HK-2 (cell line): Measurements from ENCODE around the gene PAX3.

Experiments
- DNase-seq: peaks from one replicate; pipeline ENCODE4 v3.0.0-alpha.2; 2018; ENCODE audit not compliant: unreplicated experiment

Gene PAX3

DNA sequence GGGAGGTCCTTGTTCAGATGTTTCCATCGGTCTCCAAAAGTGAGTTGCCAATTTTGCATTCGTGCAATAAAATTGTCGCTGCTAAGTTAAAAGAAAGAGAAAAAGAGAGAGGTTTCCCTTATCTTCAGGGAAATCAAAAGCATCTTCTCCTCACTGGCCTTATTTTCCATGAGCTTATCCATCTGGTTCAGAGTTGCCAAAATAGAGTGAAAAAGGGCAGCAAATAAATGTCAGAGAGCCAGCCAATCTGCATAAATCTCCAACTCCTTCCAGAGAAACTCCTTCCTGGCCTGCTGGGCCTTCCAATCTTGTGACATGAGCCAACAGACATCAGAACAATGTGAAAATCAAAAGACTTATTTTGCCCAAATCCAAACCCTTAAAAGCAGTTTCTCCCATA is 28.4 kb downstream of the PAX3 start:
- no peak for DNase-seq

DNA sequence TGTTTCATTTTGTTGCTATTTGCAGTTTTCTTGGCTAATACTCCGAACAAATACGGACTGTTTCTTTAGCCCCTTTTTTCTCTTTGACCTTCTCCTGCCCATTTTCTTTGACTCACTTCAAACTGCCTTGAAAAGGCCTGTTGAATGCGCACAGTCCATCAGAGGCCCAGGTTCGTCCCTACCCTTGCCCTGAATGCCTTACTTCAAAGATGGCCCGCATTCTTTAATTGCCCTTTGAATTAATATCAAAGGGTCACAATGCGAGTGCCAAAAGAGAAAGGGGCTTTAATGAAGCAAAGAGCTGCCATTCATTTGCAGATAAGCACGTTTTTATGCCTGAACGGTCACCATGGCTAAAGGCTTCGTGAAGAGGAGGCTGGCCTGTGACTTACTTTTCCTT is 29.7 kb downstream of the PAX3 start:
- DNase-seq = no peak

DNA sequence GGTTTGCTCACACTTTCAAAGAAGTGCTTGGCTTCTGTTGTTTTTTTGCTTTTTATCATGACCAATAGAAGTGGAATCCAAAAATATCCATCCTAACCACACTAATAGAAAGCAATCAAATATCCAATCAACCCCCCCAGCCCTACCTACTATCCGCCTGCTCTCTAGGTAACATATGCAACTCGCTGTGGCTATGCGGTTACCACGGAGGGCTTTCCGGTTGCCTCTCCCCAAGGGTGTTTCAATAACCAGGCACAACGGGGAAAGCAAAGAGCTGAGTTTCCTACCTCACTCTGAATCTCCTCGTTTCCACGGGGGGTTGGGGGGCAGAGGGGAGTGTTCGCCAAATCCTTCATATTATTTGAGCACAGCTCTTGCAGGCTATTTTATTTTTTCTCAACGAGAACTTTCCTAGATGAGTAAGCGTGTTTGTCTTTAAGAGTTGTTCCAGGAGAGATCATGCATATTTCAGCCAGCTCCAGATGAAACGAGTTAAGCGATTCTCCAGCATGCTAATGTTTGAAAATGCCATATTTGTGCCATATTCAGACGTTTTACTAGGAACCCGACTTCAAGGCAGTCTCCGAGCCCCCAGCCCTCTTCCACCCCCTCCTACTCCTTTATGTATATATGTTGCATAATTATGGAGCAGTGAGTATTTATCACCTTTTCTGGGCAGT is 30.3 kb downstream of the PAX3 start:
- no peak for DNase-seq

DNA sequence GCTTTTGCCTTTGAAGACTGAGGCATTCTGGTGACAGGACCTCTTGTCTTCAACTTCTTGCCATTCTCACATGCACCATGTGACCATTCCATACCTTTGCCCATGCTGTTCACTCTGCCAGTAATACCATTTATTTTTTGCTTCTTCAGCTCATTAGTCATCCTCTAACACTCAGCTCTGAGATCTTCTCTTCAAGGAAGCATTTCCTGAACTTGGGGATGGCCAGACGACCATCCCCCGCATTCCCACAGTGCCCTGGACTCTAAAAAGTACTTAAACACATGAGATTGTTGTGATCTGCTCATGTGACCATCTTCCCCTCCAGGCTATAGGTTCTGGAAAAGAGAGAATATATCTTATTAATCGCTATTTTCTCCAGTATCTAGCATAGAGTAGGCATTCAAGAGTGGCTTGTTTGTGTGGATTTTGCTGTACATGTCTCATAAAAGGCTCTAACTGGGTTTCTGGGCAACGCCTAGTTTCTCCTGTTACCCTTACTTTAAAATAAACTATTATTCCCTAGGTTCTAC is 33.9 kb downstream of the PAX3 start:
- DNase-seq = no peak

DNA sequence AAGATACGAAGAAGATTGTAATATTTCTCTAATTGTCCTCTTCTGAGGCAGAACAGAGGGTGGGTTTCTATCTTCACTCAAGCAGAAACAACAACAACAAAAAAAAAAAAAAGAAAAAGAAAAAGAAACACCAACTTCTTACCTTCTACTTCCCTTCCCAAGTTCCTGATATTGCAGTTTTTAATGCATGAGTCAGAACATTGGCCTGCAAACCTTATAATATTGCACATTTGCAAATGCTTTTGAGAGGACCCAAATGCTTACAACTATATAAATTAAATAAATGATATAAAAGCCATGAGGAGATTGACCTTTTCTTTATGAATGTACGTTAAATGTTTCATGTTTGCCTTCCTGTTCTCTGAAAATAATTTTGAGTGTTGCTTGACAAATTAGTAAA is 37.3 kb downstream of the PAX3 start:
- no peak for DNase-seq

DNA sequence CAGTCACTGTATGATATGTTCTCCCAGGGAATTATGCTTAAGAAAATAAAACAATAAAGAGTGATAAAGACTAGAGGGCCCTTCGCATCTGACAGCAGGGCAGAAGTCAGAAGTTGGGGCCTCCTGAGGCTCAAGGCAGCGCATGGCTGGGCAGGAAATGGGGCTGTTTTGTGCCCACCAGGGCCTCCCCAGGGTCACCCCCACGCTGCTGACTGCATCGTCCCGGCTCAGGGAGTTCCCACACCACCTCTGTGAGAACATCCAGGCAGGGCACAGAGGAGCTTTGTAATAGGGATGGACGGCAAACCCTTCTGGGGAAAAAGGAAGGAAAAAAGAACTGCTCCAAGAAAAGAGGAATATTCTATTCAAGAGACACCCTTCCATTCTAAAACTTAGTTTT is 41.2 kb downstream of the PAX3 start:
- no peak for DNase-seq

DNA sequence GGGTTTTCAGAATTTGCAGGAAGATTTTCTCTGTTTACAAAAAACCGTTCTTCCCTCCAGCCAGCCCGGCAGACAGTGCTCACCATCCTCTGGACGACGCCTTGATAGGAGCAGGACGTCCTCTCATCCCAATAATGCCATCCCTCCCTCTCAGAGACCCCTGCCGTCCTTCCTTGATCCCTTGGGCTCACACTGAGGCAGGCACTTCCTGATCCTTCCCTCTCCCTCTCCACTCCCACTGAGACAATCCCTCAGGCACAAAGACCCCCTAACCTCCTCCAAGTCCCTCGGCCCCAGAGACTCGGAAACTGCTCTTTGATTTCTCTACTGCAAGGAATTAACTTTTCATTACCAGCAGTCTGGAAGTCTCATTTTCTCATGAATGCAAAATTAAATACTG is 42.5 kb downstream of the PAX3 start:
- DNase-seq = no peak

DNA sequence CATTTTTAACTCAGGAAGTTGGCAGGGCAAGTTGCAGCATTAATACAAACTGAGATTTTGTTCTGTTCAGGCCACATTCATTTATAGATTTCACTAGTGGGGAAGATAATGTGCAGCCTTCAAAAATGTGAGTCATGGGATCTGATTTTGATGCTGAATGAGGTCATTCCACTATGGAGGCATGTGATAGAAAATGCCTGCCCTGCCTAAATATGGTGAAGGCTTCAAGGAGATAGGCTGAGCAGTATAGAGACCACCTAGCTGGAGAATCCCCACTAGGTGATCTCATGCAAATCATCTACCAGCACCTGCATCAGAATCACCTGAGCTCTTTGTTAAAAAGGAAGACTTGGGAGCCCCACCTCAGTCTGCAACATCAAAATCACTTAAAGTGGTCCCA is 43.7 kb downstream of the PAX3 start:
- DNase-seq = no peak

DNA sequence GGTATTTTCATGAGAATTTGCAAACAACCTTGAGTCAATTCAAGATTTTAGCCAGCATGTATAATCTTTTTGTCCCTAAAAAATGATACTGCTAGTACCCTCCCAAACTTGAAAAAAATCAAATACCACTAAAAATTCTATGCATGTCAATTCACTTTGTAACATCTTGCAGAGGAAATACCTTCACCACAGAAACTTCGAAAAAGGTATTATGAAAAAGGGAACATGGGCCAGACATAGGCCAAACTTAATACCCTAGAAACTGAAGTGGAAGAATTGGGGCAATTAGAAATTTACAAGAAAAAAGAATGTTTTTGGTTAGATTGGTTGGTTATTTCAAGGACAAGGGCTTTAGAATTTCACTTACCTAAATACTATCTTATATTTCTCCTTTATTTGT is 48.5 kb downstream of the PAX3 start:
- DNase-seq = no peak

DNA sequence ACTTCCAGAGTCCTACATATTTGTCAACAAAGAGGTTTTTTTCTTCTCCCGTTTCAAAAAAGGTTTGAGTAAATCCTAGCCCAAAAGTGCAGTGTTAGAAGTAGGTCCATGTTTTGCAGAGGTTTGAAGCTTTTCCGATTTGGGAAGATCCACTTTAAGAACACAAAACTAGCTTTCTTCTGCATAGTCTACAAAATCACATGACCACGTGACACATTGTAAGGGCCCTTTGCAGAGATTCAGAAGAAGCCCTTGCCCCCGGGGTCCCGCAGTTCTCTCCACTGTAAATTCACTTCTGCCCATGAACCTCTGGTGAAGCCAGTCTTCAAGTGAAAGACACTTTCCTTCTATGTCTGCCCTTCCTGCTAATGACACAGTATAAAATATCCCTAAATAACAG is 49.4 kb downstream of the PAX3 start:
- DNase-seq = no peak

DNA sequence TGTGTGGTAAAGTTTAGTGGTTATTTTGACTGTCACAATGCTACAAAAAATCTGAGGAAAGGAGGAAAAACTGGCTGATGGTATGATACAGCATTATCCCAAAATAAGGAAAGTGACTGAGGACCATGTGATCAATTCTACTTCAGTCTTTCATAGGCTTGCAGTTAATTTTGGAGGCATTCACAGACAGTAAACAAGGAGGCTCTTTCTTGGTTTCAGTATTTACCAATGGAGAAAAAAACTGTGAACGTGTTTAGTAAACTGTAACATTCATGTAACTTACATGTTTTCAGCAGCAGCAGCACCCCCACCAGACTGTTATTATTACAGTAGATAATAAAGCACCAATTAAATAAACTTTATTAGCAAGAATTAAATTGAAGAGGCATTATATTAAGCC is 50.0 kb downstream of the PAX3 start:
- DNase-seq = no peak

DNA sequence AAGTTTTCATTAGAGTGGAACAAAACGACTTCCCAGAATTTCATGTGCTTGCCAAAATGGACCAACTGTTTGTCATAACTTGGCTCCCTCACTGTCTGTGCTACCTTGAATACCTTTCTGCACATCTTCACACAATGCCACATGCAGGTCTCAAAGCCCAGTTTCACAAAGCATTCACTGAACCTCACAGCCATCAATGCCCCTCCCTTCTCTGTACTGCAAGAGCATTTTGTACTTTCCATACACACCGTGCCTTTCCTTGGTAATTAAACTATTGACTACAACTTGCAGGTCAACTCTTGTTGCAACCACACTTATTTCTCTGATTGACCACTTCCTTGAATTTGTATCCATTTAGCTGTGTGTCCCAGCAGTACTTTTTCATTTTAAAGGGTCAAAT is 50.5 kb downstream of the PAX3 start:
- no peak for DNase-seq

DNA sequence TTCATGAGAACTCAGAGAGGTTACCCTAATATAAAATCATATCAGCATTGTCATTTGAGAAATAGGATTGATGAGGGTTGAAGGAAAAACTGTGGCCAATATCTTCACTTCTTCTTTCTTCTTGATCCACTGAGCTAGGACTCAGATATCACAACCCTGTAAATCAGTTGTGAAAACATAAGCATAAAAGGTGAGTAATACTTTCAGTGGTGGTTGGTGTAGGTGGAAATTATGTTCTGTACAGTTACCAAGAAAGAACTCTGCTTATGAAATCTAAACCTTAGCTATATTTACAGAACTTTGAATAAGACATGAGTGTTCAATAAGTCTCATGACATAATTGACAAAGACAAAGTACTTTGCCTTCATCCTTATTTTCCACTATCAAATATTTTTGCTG is 56.3 kb downstream of the PAX3 start:
- DNase-seq = no peak

DNA sequence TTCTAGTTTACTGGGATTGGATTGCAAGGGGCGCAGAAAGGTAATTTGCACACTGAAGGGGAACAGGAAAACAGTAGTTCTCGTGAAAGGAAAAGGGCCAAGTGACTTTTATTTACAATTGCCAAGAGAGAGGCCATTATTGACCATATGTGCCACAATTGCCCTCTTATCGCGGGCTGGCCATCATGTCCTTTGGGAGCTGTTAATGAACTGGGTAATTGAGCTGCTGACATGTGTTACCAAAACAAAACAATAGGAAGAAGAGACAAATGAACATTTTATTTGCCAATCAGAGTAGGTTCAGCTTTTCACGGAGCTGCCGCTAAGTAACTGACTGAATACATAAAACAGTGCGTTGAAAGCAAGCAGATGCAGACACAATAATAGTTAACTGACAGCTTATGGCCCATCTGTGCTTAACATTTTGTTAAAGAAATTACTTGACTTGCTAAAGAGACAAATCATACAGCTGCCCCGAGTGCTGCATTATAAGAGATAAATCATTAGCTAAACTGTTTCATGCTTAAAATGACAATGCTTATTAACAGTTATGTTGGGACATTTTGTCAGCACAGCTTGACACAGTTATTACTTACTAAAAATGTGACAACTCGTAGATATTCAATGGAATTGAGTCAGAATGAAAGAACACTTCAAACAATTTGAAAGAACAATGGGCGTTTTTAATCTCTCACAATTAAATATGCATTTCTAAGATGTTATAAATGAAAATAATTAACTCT is 57.5 kb downstream of the PAX3 start:
- DNase-seq = no peak

DNA sequence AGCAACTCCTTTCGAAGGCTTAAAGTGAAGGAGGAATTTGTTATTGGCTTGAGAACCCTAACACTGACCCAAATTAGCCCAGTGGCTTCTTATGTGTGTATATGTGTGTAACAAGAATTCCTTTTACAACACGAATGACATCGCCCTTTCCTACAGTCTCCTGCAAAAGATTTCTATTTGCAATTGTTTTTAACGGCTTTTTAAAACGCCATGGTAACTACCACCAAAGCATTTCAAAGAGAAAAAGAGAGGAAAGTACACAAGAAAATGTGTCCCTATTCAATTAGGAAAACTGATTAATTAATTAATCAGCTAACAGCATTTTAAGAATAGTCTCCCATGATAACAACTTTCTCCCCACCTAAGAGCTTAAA is 58.1 kb downstream of the PAX3 start:
- no peak for DNase-seq

DNA sequence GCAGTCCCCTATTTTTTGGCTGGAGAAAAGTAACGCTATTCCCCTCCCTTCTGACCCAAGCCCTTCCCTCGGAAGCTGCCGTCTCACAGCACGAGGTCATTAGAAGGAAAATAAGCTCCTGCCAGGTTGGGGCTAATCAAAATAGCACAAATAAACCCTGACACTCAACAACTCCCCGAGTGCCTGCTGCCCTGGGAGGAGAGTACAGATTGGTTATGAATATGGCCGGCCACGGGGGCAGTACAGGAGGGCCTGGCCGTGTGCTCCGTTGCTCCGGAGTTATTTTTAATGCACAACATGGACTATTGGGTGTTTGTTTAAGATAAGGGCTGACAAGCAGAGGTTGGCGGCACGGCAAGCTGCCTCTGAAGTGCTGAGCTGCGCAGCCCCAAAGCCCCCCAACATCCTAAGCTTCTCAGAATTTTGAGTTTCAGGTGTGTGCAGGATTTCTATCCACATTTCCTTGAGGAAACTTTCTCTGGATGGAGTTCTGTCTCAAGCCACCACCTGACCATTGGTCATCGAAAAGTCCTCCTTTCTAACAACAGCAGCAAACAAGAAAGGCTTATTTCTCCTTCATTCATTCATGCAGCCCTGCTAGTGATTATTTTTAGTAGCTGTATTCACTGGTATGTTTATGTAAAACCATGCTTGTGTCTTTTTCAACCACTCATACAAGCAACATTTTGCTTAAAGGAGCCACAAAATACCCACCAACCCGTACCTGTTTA is 58.7 kb downstream of the PAX3 start:
- no peak for DNase-seq

DNA sequence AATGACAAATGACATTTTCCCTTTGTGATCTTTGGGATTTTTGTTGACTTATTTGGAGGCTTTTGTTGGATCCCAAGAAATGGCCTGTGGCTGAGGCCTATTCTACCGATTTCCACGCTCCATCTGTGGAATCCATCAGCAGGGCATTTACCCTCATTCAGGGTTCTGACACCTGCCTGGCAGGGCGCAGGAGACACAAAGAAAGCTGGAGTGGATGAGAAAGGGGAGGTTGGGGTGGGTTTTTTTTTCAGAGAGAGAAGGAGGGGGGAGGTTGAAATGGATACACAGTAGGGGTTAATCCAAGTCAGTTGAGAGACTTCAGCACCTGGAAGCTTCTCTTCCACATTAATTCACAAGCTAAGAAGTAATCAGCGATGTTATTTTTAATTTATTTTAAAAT is 59.7 kb downstream of the PAX3 start:
- no peak for DNase-seq

DNA sequence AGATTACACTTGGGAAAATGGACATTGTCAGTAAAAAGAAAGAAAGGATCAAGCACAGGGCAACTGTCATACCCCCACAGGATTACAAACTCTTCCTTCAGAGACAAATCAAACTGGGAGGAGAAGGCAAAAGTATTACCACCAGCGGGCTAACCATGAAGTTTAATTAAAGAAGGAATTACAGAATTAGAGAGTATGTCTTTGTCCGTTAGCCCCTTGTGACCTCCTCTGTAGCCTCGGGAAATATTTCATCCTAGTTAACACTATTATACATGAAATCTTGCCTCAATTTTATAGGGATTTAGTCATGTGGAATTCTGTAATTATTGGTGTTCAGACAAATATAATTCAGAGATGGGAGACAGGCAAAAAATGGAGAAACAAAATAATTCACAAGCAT is 60.7 kb downstream of the PAX3 start:
- DNase-seq = no peak

DNA sequence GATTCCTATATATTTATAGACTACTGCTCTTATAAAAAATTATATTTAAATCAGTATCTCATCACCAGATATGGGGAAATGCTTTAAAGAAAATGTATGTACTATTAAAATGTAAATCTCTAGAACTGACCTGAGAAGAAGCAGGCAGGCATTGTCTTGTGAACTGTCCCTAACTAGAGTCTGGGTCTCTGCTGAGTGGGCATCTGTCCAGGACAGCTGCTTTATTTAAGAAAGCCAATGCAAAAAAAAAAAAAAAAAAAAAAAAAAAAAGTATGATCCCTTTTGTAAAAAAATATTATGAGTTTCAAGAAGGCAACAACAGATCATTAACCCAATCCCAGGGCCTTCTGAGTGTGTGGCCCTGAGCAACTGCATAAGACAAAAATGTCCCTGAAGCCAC is 66.0 kb downstream of the PAX3 start:
- DNase-seq = no peak

DNA sequence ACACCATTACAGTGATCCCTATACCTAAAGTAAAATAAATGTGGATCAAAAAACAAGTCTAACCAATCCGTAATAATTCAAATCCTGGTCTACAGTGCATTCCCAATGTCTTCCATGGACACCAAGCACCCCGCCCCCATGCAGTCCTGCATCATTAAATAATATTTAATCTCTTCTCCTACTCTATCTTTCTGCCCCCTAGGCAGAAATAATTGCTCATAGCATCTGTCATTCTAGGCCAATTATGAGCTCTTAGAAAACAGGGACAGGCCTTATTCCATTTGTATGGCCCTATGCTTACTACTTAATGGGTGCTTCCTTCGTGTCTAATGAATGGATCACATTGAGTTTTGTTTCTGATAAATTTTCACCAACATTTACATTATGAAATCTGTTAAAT is 66.4 kb downstream of the PAX3 start:
- no peak for DNase-seq

DNA sequence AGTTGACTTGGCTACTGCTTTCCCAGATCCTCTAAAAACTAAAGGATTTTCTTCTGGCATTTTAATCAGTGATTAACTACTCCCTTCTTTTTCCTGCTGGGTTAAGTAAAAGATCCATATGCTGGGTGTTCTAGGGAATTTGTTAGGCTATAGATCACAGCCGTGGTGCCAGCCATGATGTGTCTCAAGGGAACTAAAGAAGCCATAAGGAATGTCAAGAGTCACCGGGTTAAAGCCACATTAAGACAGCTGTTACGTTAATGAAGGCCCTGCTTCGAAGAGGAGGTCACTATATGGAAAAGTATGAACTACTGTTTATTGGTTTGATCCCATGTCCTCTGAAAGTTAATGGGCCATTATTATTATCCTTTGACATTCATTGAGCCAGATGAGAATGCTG is 70.7 kb downstream of the PAX3 start:
- DNase-seq = no peak

DNA sequence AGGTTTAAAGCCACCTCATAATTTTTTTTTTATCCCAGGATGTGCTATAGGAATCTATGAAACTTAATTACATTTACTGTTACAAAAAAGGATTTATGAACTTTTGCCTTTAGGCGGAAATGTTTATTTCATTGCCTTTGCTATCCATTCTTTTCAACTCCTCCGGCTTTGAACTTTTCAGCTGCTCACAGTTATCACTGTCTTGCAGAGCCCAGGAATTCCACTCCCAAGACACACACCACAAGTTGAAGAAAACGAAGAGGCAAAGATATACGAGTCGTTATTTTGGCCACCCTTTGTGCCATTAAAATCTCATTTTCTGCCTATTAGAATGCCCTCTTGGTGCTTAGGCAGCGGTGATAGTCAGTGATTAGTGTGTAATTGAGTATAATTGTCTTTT is 80.0 kb downstream of the PAX3 start:
- DNase-seq = no peak

DNA sequence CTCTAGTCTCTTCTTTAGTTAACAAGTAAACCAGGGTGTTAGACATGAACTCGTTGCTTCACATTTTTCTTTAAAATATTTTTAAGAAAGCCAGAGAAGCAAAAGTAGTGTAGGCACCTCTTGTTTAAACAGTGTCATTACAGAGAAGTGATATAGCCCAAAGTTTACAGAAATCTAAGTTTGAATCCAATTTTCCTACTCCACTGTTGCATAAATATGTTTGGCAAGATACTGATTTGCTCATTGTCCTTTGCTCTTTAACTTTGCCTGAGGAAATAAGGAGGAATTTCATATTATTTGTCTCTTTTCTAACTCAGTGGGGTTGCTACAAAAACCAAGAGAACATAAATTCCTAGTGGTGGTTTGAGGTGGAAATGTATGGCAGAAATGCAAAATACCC is 81.1 kb downstream of the PAX3 start:
- no peak for DNase-seq
